ENCODE data around the gene MS4A4E.
"Not testable (repeated sequence)": the region's sequence is repeated elsewhere in the genome, so short reads cannot be mapped to it uniquely, and the experiment has no call there.

Gene MS4A4E

GRCh38 chr11:60221181-60221580 is 21.8 kb downstream of the MS4A4E start:
- DNase-seq, result no peak

- no peak for DNase-seq
Observed at GRCh38 chr11:60214386-60214785, 28.6 kb downstream of the MS4A4E start.

GRCh38 chr11:60211206-60211605 is 31.7 kb downstream of the MS4A4E start:
- no peak for DNase-seq

DNA sequence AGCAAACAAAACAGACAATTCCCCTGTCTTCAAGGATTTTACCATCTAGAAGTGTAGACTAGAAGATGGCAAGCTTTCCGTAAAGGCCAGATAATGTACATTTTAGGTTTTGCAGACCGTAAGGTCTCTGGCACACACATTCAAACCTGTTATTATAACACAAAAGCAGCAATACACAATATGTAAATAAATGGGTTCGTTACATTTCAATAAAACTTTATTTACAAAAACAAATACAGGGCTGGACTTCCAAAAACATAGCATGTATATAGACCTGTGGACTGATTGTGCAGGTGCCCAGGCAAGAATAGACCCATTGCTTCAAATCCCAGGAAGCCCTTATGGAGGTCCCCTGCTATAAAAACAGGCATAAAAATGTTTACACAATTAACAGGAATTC is 33.0 kb downstream of the MS4A4E start:
- DNase-seq, result no peak

DNA sequence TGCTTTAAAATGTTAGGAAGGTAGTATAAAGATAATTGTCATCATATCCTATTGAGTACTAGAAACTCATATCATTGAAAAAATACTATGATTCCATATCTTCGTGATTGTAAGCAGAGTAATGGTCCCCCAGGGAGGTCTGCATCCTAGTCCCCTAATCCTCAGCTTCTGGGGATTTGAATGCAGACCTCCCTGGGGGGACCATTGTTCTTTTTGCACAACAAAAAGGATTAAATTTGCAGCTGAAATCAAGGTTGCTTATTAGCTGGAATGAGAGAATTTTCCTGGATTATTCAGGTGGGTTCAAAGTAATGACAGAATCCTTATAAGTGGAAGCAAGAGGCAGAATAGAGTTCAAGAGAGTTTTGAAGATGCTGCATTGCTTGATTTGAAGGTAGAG is 34.0 kb downstream of the MS4A4E start:
- DNase-seq, result no peak

DNA sequence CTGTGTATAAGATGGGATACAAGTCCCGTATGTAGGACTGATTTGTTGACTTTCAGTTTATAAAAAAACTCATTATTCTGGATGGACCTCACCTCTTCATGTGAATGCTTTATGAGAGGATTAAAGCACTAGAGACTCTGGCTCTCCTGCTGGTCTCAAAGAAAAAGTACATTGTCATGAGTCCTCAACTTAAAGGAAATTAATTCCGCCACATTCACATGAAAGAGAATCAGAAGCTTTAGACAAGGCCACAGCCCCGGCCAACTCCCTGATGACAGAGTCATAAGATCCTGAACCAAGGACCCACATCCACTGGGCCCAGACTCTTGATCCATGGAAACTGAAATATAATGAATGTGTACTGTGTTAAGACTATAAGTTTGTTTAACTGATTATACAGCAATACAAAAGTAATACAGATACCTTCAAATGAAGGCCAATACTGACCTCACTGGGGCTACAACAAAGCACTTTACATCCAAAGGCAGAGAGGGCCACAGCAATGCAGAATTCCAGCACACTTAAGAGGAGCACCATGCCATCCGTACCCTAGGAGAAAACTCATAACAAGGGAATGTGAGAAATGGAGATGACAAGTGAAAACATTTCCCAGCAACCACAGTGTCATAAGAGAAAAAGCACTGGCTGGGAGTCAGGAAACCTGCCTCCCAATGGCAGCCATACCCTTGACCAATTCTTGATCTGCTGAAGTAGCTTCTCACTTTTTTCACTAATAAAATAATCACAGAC is 34.6 kb downstream of the MS4A4E start:
- DNase-seq, result no peak

- DNase-seq, result no peak
Observed at GRCh38 chr11:60206616-60207015, 36.3 kb downstream of the MS4A4E start.

GRCh38 chr11:60204922-60205321 is 38.0 kb downstream of the MS4A4E start:
- no peak for DNase-seq

- DNase-seq, result not testable (repeated sequence)
Observed at GRCh38 chr11:60201334-60201733, 41.6 kb downstream of the MS4A4E start.

- DNase-seq, result no peak
Observed at GRCh38 chr11:60197442-60197841, 45.5 kb downstream of the MS4A4E start.

DNA sequence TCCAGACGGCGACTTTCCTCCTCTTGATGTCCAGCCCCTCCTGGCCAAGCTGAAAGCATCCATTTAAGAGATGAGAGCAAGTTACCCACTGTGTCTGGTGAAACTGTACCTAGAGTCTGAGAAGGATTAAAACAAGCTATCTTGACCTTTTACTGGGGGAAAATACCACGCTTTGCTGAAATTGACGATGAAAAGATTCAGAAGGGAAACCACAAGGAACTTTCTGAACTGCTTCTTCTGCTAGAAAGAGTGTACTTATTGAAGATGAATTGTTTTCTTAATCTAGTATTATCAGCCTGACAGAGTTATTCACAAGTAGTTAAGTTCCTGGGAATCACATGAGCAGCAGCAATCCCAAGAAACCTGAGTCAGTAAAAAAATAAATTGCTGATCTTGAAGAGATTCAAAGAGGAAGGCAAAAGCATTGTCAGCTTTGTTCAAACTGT is 47.0 kb downstream of the MS4A4E start:
- DNase-seq, result no peak

GRCh38 chr11:60194511-60194910 is 48.4 kb downstream of the MS4A4E start:
- DNase-seq, result no peak

GRCh38 chr11:60193687-60194433 is 49.1 kb downstream of the MS4A4E start:
- DNase-seq, result peak; percentile 31

DNA sequence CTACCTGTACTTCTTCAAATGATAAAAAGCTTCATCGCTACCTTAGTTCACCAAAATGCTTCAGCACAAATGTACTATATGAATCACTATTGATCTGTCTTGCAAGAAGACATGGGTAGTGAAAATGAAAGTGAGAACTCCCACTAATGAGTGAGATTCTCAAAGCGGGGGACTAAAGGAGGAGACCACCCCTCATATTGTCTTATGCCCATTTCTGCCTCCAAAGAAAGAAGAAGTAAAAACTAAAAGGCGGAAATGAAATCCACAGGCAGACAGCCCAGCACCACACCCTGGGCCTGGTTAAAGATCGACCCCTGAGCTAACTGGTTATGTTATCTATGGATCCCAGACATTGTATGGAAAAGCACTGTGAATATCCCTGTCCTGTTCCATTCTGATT is 50.4 kb downstream of the MS4A4E start:
- DNase-seq, result not testable (repeated sequence)

DNA sequence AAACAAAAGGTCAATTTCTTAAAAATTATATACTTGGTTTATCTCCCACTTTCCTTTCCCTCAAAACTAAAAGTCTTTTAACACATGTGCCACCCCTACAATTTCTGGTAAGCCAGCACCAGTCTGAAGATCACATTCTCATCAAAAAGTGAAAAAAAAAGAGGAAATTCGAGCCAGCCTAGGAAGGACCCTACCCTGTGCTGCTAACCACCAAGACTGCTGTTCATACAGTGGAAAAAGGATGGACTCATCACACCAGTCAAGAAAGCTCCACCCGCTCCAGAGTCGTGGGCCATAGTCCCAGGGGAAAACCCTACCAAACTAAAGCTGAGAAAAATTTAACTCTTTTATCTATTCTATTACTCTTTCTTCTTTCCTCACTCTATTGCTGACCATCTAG is 54.5 kb downstream of the MS4A4E start:
- DNase-seq, result not testable (repeated sequence)

GRCh38 chr11:60186128-60186527 is 56.8 kb downstream of the MS4A4E start:
- DNase-seq, result not testable (repeated sequence)

DNA sequence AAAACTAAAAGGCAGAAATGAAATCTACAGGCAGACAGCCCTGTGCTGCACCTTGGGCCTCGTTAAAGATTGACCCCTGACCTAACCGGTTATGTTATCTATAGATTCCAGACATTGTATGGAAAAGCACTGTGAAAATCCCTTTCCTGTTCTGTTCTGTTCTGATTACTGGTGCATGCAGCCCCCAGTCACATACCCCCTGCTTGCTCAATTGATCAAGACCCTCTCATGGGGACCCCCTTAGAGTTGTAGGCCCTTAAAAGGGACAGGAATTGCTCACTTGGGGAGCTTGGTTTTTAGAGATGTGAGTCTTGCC is 57.5 kb downstream of the MS4A4E start:
- not testable (repeated sequence) for DNase-seq

- no peak for DNase-seq
Observed at GRCh38 chr11:60184824-60185511, 58.0 kb downstream of the MS4A4E start.

GRCh38 chr11:60183591-60184205 is 59.2 kb downstream of the MS4A4E start:
- no peak for DNase-seq

- DNase-seq, result no peak
Observed at GRCh38 chr11:60182541-60183330, 60.2 kb downstream of the MS4A4E start, which contains the start of gene MS4A6A. MS4A6A (minus strand) TSS chr11:60183083; CDS start chr11:60181727, 1,356 bp downstream.

DNA sequence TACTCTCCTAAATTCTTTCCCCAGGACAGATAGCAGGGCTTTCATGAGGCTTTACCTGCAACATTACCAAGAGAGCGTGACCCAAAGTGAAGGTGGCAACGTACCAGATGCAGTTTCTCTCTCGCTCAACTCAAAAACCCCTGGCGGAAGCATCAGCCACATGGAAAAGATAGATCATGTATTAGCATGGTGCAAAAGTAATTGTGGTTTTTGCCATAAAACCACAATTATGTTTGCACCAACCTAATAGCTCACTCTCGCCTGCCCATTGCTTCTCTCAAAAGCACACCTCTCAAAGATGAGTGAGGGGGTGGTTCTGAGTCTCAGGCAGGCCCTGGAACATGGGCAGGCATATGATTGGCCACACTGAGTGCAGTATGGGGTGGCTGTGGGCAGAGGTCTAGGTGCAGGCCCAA is 67.1 kb downstream of the MS4A4E start:
- no peak for DNase-seq

DNA sequence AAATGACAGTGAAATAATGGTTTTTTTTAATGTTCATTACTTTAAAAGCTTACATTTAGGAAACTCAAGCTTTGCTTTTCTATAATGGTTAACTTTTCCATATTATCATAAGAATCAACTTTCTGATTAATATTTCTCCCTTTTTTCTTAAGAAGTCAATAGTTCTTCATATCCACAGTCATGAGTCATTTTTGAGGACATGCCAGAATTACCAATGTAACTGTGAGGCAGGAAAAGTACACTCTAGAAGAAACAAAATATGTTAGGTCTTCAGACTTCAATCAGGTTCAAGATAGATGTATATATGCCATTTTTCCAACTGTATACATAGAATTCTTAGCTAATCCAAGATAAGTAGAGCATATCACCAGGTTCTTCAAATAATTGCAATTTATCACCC is 70.9 kb downstream of the MS4A4E start:
- DNase-seq, result no peak

Data from left hindlimb (tissue), 1 donor.